Testis (tissue), 2 donors: ENCODE results near the gene CFAP90.

Experiments used
- POLR2A ChIP-seq: fragments of 450-650 bp; IDR thresholded peaks from one replicate; pipeline ENCODE4 v1.6.1; 2017; ENCODE audit warnings: antibody characterized with exemption, mild to moderate bottlenecking, moderate library complexity
- TF ChIP-seq, protein P1 (sequence below), 3 experiments: fragments of 450-650 bp in 2 of 3; fragments of 200-600 bp in 1 of 3; sonication (generic) in 1 of 3; IDR thresholded peaks; one replicate each; pipeline ENCODE4 v1.5.1; 2016 to 2019; ENCODE audit warnings: antibody characterized with exemption in 3 of 3, mild to moderate bottlenecking in 2 of 3, moderate library complexity in 1 of 3

DNA sequence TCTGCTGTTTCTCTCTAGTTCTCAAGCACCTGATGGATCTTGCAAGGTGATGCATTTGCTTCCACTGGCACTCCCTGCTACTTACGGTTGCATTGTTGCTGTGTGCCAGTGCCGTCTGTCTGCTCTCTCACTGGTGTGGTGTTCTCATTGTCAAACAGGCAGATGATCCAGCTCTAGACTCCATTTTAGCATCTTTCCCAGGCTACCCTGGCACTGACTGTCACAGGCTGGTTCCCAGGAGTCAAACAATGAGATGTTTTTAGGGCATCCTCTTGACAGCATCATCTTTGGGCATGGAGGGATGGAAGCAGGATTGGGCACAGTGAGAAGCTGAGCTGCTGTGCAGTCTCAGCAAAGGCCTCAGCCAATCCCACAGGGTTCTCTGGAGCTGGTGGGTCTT lies 30.9 kb upstream of the CFAP90 start:
- TF ChIP-seq, protein P1, sequence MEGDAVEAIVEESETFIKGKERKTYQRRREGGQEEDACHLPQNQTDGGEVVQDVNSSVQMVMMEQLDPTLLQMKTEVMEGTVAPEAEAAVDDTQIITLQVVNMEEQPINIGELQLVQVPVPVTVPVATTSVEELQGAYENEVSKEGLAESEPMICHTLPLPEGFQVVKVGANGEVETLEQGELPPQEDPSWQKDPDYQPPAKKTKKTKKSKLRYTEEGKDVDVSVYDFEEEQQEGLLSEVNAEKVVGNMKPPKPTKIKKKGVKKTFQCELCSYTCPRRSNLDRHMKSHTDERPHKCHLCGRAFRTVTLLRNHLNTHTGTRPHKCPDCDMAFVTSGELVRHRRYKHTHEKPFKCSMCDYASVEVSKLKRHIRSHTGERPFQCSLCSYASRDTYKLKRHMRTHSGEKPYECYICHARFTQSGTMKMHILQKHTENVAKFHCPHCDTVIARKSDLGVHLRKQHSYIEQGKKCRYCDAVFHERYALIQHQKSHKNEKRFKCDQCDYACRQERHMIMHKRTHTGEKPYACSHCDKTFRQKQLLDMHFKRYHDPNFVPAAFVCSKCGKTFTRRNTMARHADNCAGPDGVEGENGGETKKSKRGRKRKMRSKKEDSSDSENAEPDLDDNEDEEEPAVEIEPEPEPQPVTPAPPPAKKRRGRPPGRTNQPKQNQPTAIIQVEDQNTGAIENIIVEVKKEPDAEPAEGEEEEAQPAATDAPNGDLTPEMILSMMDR (IDR thresholded peaks at IDR 0.05) = no peak
- no peak for TF ChIP-seq POLR2A
